ENCODE measurements around the gene CELF6. TPM values are rescaled to one million over a fixed set of nuclear protein-coding genes. Genes with fewer than 3 reads are reported as not detected.

CELF6 gene
- total RNA-seq, 1 experiment from 2014 or later: 0.52 TPM

DNA sequence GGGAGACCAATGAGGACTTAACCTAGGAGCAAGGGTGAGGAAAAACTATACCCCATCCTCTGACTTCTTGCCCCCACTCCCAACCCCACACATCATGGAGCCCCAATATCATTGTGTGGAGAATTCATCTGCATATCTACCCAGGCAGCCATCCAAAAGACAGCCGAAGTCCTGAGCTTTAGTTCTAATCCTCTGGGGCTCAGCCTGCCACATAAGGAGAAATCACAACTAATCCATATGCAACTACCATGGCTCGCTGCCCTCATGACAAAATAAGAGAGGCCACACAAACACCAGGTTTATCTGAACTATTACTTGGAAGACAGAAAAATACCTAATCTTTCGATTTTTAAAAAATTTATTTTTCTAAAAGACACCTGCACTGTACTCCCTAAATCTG is 38.2 kb upstream of the CELF6 start (continued):
- TF ChIP-seq TCF7L2 (IDR thresholded peaks at IDR 0.05; ENCODE audit: borderline replicate concordance, extremely low read depth, insufficient read depth, insufficient read length): no peak
- TF ChIP-seq POLR2A (IDR thresholded peaks at IDR 0.05; ENCODE audit: borderline replicate concordance, extremely low read depth, insufficient read depth, insufficient read length): no peak
- no peak for TF ChIP-seq EZH2 (IDR thresholded peaks at IDR 0.05)

GRCh38 chr15:72354496-72354895 is 34.5 kb upstream of the CELF6 start:
- Histone ChIP-seq H3K9me2 (ENCODE audit: insufficient read depth) (no peaks in the 10 kb centered on the region), H3K4me2 (ENCODE audit: low read length) (no peak overlapping the region), H3K36me3 (ENCODE audit: control insufficient read depth in 1 of 2, insufficient read depth in 2 of 2, low read length in 2 of 2) (peaks cover 0 to 3% of the 10 kb centered on the region in 2 experiments; a peak in 2 of 4 replicates), H2AFZ (ENCODE audit: low read depth, low read length, poor library complexity, severe bottlenecking) (no peak overlapping the region), H3K9me3 (ENCODE audit: control insufficient read depth in 1 of 2, insufficient read depth in 1 of 2, low read depth in 1 of 2, low read length in 2 of 2) (no peaks in the 10 kb centered on the region), H3K27ac (ENCODE audit: low read depth, low read length) (no peak overlapping the region), H3K4me1 (ENCODE audit: control insufficient read depth in 1 of 2, insufficient read depth in 2 of 2, low read length in 2 of 2) (no peaks in the 10 kb centered on the region; a peak in 1 of 4 replicates), H3K27me3 (ENCODE audit: insufficient read depth, low read length) (no peaks in the 10 kb centered on the region), H3K9ac (ENCODE audit: low read length) (no peak overlapping the region), H3K79me2 (ENCODE audit: insufficient read depth, low read length) (0 out of 2 replicates have a peak, but pooled peaks cover 9% of the 10 kb centered on the region), H3K4me3 (replicated peaks in 1 of 2; ENCODE audit: low read depth in 1 of 2, low read length in 2 of 2) (no peak overlapping the region), H4K20me1 (ENCODE audit: insufficient read depth) (no peaks in the 10 kb centered on the region)
- DNase-seq (ENCODE audit: low read depth, low spot score) (no peak), ATAC-seq (no peak)
- CTCF ChIA-PET: no interaction called here
- POLR2A ChIA-PET: no interaction called here
- RAD21 ChIA-PET (ENCODE audit: low non-redundant PET in 1 of 2, low total read pairs in 2 of 2, uncharacterized antibody in 2 of 2, unreplicated experiment in 2 of 2): no interaction called here
- TF ChIP-seq POLR2AphosphoS5 (IDR thresholded peaks at IDR 0.05; ENCODE audit: low read depth, low read length): no peak
- TF ChIP-seq ELF1 (IDR thresholded peaks at IDR 0.05; ENCODE audit: borderline replicate concordance, low read depth): no peak
- TF ChIP-seq, protein P1, sequence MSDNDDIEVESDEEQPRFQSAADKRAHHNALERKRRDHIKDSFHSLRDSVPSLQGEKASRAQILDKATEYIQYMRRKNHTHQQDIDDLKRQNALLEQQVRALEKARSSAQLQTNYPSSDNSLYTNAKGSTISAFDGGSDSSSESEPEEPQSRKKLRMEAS (IDR thresholded peaks at IDR 0.05): no peak
- TF ChIP-seq, protein P2, sequence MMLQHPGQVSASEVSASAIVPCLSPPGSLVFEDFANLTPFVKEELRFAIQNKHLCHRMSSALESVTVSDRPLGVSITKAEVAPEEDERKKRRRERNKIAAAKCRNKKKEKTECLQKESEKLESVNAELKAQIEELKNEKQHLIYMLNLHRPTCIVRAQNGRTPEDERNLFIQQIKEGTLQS (IDR thresholded peaks at IDR 0.05): no peak
- intact Hi-C loops (cut with micrococcal nuclease): no loop called here
- no TSS peak for BruUV-seq (replicated peaks)

DNA sequence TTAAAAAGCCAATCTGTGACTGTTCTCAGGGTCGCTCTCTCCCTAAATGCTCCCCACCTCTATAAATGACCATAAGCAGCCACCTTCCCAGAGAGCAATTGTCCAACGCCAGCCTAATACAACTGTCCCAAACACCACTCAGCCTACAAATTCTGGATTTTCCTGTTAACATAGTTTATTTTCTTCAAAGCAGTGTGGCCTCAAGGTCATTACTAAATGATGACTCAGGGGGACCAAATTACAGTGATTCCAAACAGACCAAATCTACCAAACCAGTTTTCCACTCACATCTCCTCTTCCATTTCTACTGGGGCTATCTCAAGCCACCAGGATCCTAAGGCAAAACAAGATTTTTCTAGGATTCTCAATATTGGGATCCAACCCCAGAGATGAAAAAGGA is 33.3 kb upstream of the CELF6 start:
- no peaks in the 10 kb centered on the region for H4K20me1 ChIP-seq (ENCODE audit: insufficient read depth)
- intact Hi-C loops (cut with micrococcal nuclease): no loop called here
- BruUV-seq (replicated peaks): no TSS peak
- H3K4me3 ChIP-seq (replicated peaks in 1 of 2; ENCODE audit: low read depth in 1 of 2, low read length in 2 of 2): no peak overlapping the region
- H3K9me2 ChIP-seq (ENCODE audit: insufficient read depth): no peaks in the 10 kb centered on the region
- H3K27me3 ChIP-seq (ENCODE audit: insufficient read depth, low read length): no peaks in the 10 kb centered on the region
- 0 out of 2 replicates have a peak, but pooled peaks cover 4% of the 10 kb centered on the region for H3K79me2 ChIP-seq (ENCODE audit: insufficient read depth, low read length)
- ChIA-PET POLR2A (no interaction called here), RAD21 (ENCODE audit: low non-redundant PET in 1 of 2, low total read pairs in 2 of 2, uncharacterized antibody in 2 of 2, unreplicated experiment in 2 of 2) (no interaction called here), CTCF (no interaction called here)
- no peak overlapping the region for H3K9ac ChIP-seq (ENCODE audit: low read length)
- ATAC-seq (no peak), DNase-seq (ENCODE audit: low read depth, low spot score) (no peak)
- no peak overlapping the region for H2AFZ ChIP-seq (ENCODE audit: low read depth, low read length, poor library complexity, severe bottlenecking)
- no peak overlapping the region for H3K27ac ChIP-seq (ENCODE audit: low read depth, low read length)
- no peaks in the 10 kb centered on the region for H3K9me3 ChIP-seq (ENCODE audit: control insufficient read depth in 1 of 2, insufficient read depth in 1 of 2, low read depth in 1 of 2, low read length in 2 of 2)
- no peak overlapping the region for H3K4me2 ChIP-seq (ENCODE audit: low read length)
- no peaks in the 10 kb centered on the region; a peak in 1 of 4 replicates for H3K4me1 ChIP-seq (ENCODE audit: control insufficient read depth in 1 of 2, insufficient read depth in 2 of 2, low read length in 2 of 2)
- H3K36me3 ChIP-seq (ENCODE audit: control insufficient read depth in 1 of 2, insufficient read depth in 2 of 2, low read length in 2 of 2): peaks cover 0 to 3% of the 10 kb centered on the region in 2 experiments; a peak in 2 of 4 replicates
- TF ChIP-seq, protein P3, sequence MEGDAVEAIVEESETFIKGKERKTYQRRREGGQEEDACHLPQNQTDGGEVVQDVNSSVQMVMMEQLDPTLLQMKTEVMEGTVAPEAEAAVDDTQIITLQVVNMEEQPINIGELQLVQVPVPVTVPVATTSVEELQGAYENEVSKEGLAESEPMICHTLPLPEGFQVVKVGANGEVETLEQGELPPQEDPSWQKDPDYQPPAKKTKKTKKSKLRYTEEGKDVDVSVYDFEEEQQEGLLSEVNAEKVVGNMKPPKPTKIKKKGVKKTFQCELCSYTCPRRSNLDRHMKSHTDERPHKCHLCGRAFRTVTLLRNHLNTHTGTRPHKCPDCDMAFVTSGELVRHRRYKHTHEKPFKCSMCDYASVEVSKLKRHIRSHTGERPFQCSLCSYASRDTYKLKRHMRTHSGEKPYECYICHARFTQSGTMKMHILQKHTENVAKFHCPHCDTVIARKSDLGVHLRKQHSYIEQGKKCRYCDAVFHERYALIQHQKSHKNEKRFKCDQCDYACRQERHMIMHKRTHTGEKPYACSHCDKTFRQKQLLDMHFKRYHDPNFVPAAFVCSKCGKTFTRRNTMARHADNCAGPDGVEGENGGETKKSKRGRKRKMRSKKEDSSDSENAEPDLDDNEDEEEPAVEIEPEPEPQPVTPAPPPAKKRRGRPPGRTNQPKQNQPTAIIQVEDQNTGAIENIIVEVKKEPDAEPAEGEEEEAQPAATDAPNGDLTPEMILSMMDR (IDR thresholded peaks at IDR 0.05 in 2 of 3, conservative IDR thresholded peaks at IDR 0.05 in 1 of 3; ENCODE audit: borderline replicate concordance in 1 of 3, insufficient read depth in 1 of 3, low read depth in 2 of 3, low read length in 2 of 3): no peak
- no peak for TF ChIP-seq SIN3A (IDR thresholded peaks at IDR 0.05; ENCODE audit: low read depth)
- no peak for TF ChIP-seq FOSL1 (IDR thresholded peaks at IDR 0.05; ENCODE audit: low read depth)
- TF ChIP-seq SRF (IDR thresholded peaks at IDR 0.05; ENCODE audit: low read depth): no peak
- TF ChIP-seq CEBPB (IDR thresholded peaks at IDR 0.05; ENCODE audit: low read depth): no peak
- no peak for TF ChIP-seq ZFX (IDR thresholded peaks at IDR 0.05)
- no peak for TF ChIP-seq POLR2AphosphoS5 (IDR thresholded peaks at IDR 0.05; ENCODE audit: low read depth, low read length)
- TF ChIP-seq CBX3 (IDR thresholded peaks at IDR 0.05; ENCODE audit: low read depth): no peak
- TF ChIP-seq POLR2A (IDR thresholded peaks at IDR 0.05; ENCODE audit: borderline replicate concordance, extremely low read depth, insufficient read depth, insufficient read length): no peak

All from HCT116 (cell line).